Medulla oblongata (tissue), 1 donor: ENCODE results near the gene RAB8B.
A peak's percentile ranks its signal among the peaks of the same experiment; 100 is the strongest.

Source experiments
- DNase-seq: peaks from one replicate; pipeline ENCODE4 v3.0.0-alpha.2; 2015; ENCODE audit errors: extremely low spot score

Gene RAB8B

DNA sequence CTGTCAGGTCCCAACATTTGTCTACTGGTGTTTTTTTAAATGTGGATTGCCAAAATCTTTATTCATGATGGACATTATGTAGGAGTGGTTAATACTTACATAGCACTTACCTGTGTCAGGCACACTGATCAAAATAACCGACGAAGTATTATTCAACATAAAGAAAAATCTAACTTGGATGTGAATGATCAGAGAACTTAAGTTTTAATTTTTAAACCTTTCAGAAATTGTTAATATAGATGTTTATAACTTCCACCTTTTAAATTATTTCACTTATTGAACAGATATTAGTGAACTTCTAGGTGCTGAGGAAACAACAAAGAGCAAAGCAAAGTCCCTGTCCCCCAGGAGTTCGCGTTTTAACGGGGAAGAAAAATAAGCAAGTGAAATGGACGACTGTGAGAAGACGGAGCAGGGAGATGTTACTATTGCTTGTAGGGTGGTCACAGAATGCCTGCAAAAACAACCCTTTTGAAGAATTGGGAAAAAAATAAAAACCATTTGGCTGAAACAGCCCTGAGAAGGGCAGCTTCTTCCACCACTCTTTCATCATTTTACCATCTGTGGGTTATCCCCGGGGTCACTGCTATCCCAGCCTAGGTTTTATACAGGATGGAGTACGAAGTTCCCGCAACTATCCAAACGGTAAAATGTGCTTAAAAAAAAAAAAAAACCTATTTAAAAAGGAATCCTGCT is 87.1 kb downstream of the RAB8B start:
- no peak for DNase-seq

DNA sequence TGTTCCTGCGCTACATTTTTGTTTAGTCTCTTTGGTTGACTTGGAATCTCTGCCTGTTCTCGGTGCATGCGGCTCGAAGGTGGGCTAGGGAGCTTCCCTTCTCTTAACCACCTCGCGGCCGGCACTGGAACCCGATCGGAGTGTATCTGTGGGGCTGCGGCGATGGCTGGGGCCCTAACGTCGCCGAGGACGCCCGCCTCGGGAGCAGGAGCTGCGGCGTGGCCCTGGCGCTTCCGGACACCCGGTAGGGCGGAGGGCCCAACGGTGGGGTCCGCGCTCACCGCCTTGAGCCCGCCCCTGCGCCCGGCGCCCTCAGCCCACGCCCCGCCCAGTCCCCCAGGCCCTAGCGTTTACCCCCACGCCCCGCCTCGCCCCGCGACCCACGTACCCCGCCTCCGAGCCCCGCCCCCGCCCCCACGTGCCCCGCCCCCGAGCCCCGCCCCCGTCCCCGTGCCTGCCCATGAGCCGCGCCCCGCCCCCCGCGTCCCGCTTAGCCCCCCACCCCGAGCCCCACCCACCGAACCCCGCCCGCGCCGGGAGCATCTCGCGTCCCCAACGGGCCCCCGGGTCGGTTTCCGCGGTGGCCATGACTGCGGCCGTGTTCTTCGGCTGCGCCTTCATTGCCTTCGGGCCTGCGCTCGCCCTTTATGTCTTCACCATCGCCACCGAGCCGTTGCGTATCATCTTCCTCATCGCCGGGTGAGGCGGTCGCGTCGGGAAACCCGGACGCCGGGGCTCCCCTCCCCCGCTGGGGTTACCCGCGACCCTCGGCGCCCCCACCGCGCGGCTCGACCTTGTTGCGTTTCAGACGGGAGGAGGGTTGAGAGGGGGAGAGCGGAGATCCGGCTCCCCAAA is 87.9 kb downstream of the RAB8B start, which contains the start of gene APH1B:
TSS of gene APH1B (plus strand) at position 568 of the 855 bp plus-strand sequence. CDS start at position 587, 19 bp downstream.
- DNase-seq = peak; percentile 70

DNA sequence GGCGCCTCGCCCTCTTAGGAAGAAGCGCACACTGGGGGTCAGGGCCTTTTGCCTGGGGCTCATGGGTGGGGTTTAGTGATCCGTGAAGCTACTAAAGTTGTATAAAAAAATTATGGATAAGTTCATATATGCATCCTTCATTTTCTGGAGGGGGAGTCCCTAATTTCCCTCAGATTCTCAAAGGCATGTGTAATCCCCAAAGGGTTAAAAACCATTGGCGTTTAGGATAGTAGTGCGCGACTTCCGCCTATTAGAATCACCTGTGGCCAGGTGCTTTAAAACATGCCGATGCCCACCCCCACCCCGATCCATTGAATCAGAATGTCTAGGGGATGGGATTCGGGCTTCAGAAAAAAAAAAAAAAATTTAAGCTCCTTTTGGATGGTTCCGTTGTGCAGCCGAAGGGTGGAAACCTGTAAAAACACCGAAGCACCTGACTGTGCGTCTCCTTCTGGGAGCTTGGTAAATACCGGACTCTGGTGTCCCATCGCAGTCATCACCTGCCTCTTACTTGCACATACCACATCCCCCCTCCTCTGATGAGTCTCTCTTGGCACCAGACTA is 88.6 kb downstream of the RAB8B start:
- peak; percentile 19 for DNase-seq

- DNase-seq = no peak
These were observed 93.7 kb downstream of the RAB8B start for GRCh38 chr15:63283126-63283525.

DNA sequence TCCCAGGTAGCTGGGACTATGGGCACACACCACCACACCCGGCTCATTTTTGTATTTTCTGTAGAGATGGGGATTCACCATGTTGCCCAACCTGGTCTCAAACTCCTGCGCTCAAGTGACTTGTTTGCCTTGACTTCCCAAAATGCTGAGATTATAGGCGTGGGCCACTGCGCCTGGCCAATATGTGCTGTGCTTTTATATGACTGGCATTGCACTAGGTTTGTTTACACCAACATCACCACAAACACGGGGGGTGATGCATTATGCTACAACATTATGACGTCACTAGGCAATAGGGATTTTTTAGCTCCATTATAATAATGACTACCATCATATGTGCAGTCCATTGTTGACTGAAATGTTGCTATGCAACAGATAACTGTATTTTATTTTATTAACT is 94.9 kb downstream of the RAB8B start:
- no peak for DNase-seq

GRCh38 chr15:63287109-63287508 is 97.7 kb downstream of the RAB8B start:
- no peak for DNase-seq

DNA sequence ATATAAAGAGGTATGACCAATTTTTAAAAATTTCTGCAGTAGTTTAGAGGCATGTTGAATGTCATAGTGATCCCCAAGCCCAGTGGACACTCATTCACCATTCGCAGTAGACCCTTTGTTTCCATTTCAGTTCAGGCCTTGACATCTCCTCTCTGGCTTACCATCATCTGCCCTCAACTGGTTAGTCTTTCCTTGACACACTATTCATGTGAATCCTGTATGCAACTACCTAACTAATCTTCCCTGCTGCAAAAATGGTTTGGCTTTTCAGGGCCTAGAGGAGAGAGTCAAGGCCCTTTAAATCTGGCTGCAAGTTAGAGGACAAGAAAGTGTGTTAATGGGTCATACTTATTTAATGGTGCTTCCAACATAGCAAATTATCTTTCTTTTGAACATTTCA is 98.9 kb downstream of the RAB8B start:
- no peak for DNase-seq

GRCh38 chr15:63288778-63289378 is 99.5 kb downstream of the RAB8B start:
- peak; percentile 76 for DNase-seq

DNA sequence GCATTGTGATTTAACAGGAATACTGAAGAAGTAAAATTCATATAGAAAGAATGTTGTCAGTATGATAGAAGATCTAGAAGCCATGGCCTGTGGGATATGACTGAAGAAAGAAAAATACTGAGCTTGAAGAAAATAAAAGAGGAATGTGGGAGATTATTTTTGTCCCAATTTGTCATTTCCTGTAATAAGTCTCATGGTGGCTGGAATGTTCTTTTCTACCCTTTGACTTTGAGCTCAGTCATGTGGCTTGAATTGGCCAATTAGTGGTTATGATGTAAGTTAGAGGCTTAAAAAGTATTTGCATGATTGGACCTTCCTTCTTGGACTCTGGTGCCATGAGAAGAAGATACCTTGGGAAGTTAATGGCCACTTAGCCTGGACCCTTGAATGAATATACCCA is 102.1 kb downstream of the RAB8B start:
- no peak for DNase-seq

- DNase-seq = no peak
These were observed 102.8 kb downstream of the RAB8B start for GRCh38 chr15:63292241-63292640.

- no peak for DNase-seq
These were observed 103.4 kb downstream of the RAB8B start for GRCh38 chr15:63292771-63293170.

DNA sequence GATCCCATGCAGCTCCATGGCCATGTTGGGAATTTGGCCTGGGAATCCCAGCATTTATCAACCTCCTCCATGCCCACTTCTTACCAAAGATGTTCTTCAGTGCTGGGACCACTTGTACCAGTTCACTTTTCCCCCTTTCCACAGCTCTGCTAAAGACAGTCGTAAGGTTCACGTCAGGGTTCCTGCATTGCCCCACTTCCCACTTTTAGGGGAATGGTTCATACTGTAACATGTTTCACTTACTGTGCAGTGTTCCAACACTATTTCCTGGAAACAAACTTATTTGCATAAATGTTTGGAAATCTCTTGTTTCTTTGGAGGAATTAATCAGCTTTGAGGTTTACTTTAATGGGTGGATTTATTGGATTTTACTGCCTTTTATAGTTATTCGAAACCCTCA is 105.0 kb downstream of the RAB8B start:
- no peak for DNase-seq

GRCh38 chr15:63295341-63295740 is 105.9 kb downstream of the RAB8B start:
- no peak for DNase-seq

GRCh38 chr15:63296195-63296594 is 106.8 kb downstream of the RAB8B start:
- DNase-seq = no peak

DNA sequence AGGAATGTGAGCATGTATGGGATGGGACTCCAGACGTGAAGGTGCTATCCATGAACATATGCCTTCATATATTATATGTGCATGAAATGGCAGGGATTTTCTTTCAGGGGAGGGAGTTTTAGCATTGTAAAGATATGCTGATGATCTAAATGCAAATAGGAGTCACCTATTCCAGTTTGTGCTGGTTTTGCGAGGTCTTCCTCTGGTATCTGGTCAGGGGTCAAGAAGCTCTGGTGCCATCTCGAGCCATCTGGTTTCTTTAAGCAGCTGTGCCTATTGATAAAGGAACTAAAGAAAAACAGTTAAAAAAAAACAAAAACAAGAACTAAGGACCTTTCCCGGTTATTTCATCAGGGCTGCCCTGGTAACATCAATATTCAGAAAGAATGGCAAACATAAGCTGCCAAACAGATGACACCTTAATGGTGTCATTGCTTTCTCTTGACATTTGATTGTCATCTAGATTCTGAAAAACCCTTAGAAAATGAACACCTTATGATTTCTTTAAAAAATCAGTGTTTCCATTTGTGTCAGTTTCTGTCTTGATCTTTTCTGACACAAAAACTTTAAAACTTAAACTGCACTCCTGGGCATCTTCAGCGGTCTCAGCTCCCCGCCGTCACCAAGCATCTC is 110.7 kb downstream of the RAB8B start:
- no peak for DNase-seq

GRCh38 chr15:63301088-63301487 is 111.7 kb downstream of the RAB8B start:
- no peak for DNase-seq

GRCh38 chr15:63305260-63305659 is 115.9 kb downstream of the RAB8B start:
- DNase-seq = no peak

- DNase-seq = no peak
These were observed 117.2 kb downstream of the RAB8B start for GRCh38 chr15:63306492-63307073.

GRCh38 chr15:63308491-63308890 is 119.1 kb downstream of the RAB8B start:
- no peak for DNase-seq

DNA sequence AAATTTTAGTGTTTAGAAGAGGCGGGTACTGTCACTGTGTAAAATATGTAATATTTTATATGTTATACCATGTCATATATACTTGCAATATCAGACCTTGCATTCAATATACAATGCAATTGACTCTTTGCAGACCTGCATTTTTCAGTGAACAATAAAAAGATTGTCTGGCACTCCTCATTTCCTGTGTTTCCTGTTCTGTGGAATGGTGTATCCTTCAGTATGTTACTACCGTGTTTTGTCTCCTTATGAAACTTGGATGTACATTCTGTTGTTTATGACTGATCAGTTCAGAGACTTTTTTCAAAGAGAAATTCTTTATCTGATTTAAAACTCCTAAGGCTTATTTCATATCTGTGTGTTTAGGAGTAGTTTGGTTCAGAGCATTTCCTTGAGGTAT is 119.5 kb downstream of the RAB8B start:
- no peak for DNase-seq

GRCh38 chr15:63310646-63311045 is 121.2 kb downstream of the RAB8B start:
- no peak for DNase-seq
